Mucosa of descending colon (tissue), 3 donors: ENCODE measurements around the gene LRRC43. TPM values are rescaled to one million over a fixed set of nuclear protein-coding genes. Genes with fewer than 3 reads are reported as not detected.

Source experiments
- ATAC-seq: fragments of 200-7000 bp; cut with Tn5 transposase; one replicate; pipeline ENCODE4 v1.9.1; 2020; ENCODE audit warnings: mild to moderate bottlenecking, moderate library complexity
- DNase-seq, 3 donors: peaks; one replicate each; pipeline ENCODE4 v3.0.0-alpha.2; 2020
- H3K36me3 ChIP-seq: fragments of 200-600 bp; one replicate; pipeline ENCODE4 v1.8.0; 2021; ENCODE audit warnings: low read depth, mild to moderate bottlenecking
- H3K4me1 ChIP-seq: fragments of 200-600 bp; one replicate; pipeline ENCODE4 v1.8.0; 2021; ENCODE audit warnings: low read depth, mild to moderate bottlenecking
- H3K4me3 ChIP-seq: fragments of 200-600 bp; one replicate; pipeline ENCODE4 v1.8.0; 2021; ENCODE audit warnings: mild to moderate bottlenecking
- H3K9me3 ChIP-seq: fragments of 200-600 bp; one replicate; pipeline ENCODE4 v1.8.0; 2021; ENCODE audit warnings: mild to moderate bottlenecking
- CTCF ChIP-seq: fragments of 200-600 bp; IDR thresholded peaks from one replicate; pipeline ENCODE4 v1.8.0; 2022; ENCODE audit warnings: antibody characterized with exemption, mild to moderate bottlenecking
- intact Hi-C, 2 donors: fragments of 100-400 bp; cut with DNase I in 1 of 2; cut with micrococcal nuclease in 1 of 2; formaldehyde crosslinking; loops; one replicate each; pipeline versions ENCODE4 v1.11.0 to v1.11.1; 2022; cut with DNase I, micrococcal nuclease
- total RNA-seq, 3 donors: library from RNA; stranded (reverse); fragmentation: NEBNext Ultra II Directional in 2 of 3; extraction: Animal tissue kit (Norgen Biotek cat#: 25700) in 2 of 3; gene quantifications; one replicate each; pipeline versions ENCODE4 v1.2.1 to v1.2.4, GENCODE V29; 2021 to 2023
- donor health status: DM: no; HTN: no; CAD: no; lungs with moderate emphysema.
- donor health status: DM: no; HTN: no; CAD: no.
- donor health status: DM: no; HTN: yes; CAD: no.

LRRC43 gene
- total RNA-seq, 3 donors from 2014 or later, result 0.19 to 0.51 TPM; not detected in 1

GRCh38 chr12:122138181-122138580 is 44.7 kb upstream of the LRRC43 start:
- Histone ChIP-seq H3K9me3 (no peaks in the 10 kb centered on the region), H3K4me1 (no peaks in the 10 kb centered on the region), H3K4me3 (no peak overlapping the region), H3K36me3 (peaks cover 15% of the 10 kb centered on the region)
- DNase-seq (no peak), ATAC-seq (no peak)
- intact Hi-C loops, result no loop called here
- TF ChIP-seq CTCF, result no peak

- intact Hi-C loops, result no loop called here
- TF ChIP-seq CTCF, result no peak
Observed at GRCh38 chr12:122138616-122139015, 44.3 kb upstream of the LRRC43 start.

GRCh38 chr12:122139266-122139665 is 43.7 kb upstream of the LRRC43 start:
- Histone ChIP-seq H3K4me1 (no peaks in the 10 kb centered on the region), H3K36me3 (peaks cover 15% of the 10 kb centered on the region), H3K4me3 (no peak overlapping the region), H3K9me3 (no peaks in the 10 kb centered on the region)
- intact Hi-C loops, result no loop called here
- no peak for TF ChIP-seq CTCF
- ATAC-seq, result no peak
- no peak for DNase-seq

More at GRCh38 chr12:122138616-122139015, 44.3 kb upstream of the LRRC43 start:
- H3K4me1 ChIP-seq, result no peaks in the 10 kb centered on the region
- H3K9me3 ChIP-seq, result no peaks in the 10 kb centered on the region
- DNase-seq (no peak), ATAC-seq (no peak)
- H3K36me3 ChIP-seq, result peaks cover 15% of the 10 kb centered on the region
- no peak overlapping the region for H3K4me3 ChIP-seq

- peaks cover 15% of the 10 kb centered on the region for H3K36me3 ChIP-seq
- intact Hi-C loops, result no loop called here
- TF ChIP-seq CTCF, result no peak
- DNase-seq (no peak), ATAC-seq (peak; percentile 13)
- H3K4me3 ChIP-seq, result no peak overlapping the region
- no peaks in the 10 kb centered on the region for H3K4me1 ChIP-seq
- no peaks in the 10 kb centered on the region for H3K9me3 ChIP-seq
Observed at GRCh38 chr12:122139941-122140340, 43.0 kb upstream of the LRRC43 start.

GRCh38 chr12:122140467-122141257 is 42.3 kb upstream of the LRRC43 start:
- DNase-seq, result no peak
- no peak for ATAC-seq
- intact Hi-C loops, result no loop called here

More at GRCh38 chr12:122140467-122141257, 42.3 kb upstream of the LRRC43 start:
- H3K36me3 ChIP-seq, result peaks cover 15% of the 10 kb centered on the region
- no peaks in the 10 kb centered on the region for H3K9me3 ChIP-seq
- H3K4me1 ChIP-seq, result no peaks in the 10 kb centered on the region
- no peak for TF ChIP-seq CTCF
- no peak overlapping the region for H3K4me3 ChIP-seq
